ENCODE data around the gene KLHL14. TPM values are rescaled to one million over a fixed set of nuclear protein-coding genes. Genes with fewer than 3 reads are reported as not detected.
A peak's percentile ranks its signal among the peaks of the same experiment; 100 is the strongest.

The KLHL14 gene, protein sequence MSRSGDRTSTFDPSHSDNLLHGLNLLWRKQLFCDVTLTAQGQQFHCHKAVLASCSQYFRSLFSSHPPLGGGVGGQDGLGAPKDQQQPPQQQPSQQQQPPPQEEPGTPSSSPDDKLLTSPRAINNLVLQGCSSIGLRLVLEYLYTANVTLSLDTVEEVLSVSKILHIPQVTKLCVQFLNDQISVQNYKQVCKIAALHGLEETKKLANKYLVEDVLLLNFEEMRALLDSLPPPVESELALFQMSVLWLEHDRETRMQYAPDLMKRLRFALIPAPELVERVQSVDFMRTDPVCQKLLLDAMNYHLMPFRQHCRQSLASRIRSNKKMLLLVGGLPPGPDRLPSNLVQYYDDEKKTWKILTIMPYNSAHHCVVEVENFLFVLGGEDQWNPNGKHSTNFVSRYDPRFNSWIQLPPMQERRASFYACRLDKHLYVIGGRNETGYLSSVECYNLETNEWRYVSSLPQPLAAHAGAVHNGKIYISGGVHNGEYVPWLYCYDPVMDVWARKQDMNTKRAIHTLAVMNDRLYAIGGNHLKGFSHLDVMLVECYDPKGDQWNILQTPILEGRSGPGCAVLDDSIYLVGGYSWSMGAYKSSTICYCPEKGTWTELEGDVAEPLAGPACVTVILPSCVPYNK
- 7.0 and 7.8 TPM in 2 replicates for total RNA-seq
- long read RNA-seq, partial matches to known transcripts, result 18 of 18 reads
- long read RNA-seq, other reads (novel, unspliced or antisense), result 0 of 18 reads

DNA sequence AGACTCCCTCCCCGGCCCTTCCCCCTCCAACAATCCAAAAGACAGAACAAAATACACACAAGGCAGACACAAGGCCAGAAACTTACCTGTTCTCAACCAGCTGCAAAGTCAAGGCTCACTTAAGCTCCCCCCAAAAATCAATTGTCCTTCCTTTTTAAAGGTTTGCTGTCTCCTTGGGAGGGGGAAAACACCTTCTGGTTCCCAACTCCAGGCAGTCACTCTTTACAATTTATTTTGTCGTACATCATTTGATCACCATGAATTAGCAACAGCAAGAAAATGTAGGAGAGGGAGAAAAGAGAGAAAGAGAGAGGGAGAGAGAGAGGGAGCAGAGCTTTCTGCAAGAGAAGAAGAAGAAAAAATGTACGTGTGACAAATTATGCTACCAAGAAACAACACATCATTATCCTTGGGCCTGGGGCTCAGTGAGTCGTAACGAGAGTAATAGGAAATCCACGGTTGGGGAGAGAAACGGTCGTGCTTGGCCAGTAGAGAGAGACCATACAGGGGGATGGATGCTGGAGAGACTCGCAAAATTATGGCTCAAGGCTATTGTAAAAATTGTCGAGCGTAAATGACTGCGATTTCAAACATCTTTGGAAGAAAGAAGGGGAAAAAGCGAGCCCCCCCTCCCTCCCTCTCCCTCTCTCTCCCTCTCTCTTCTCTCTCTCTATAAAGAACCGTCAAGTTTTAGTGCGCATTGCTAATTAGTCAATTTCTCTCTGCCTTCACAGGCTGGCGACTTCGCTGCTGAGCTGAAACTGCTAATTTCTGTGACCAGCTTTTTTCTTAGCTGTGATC is at the start of gene KLHL14:
Gene KLHL14 (minus strand): TSS at position 443 of the 801 bp plus-strand sequence. CDS start 2,432 bp downstream, outside the sequence.
- H3K27me3 Mint-ChIP-seq, result peaks cover 6% of the 10 kb centered on the region
- DNase-seq (ENCODE audit: low spot score, unreplicated experiment), result no peak
- H3K36me3 Mint-ChIP-seq (ENCODE audit: insufficient read depth), result no peaks in the 10 kb centered on the region
- H3K4me3 Mint-ChIP-seq (ENCODE audit: low read depth), result peak within 1 kb of the TSS; percentile 74
- no peaks in the 10 kb centered on the region for H3K9me3 Mint-ChIP-seq (ENCODE audit: low read depth)
- TF ChIP-seq, protein P1, sequence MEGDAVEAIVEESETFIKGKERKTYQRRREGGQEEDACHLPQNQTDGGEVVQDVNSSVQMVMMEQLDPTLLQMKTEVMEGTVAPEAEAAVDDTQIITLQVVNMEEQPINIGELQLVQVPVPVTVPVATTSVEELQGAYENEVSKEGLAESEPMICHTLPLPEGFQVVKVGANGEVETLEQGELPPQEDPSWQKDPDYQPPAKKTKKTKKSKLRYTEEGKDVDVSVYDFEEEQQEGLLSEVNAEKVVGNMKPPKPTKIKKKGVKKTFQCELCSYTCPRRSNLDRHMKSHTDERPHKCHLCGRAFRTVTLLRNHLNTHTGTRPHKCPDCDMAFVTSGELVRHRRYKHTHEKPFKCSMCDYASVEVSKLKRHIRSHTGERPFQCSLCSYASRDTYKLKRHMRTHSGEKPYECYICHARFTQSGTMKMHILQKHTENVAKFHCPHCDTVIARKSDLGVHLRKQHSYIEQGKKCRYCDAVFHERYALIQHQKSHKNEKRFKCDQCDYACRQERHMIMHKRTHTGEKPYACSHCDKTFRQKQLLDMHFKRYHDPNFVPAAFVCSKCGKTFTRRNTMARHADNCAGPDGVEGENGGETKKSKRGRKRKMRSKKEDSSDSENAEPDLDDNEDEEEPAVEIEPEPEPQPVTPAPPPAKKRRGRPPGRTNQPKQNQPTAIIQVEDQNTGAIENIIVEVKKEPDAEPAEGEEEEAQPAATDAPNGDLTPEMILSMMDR (IDR thresholded peaks at IDR 0.05; ENCODE audit: unreplicated experiment), result no peak
- peaks cover 26% of the 10 kb centered on the region for H3K4me1 Mint-ChIP-seq (ENCODE audit: low read depth)
- H3K27ac Mint-ChIP-seq, result peak within 1 kb of the TSS; percentile 85

DNA sequence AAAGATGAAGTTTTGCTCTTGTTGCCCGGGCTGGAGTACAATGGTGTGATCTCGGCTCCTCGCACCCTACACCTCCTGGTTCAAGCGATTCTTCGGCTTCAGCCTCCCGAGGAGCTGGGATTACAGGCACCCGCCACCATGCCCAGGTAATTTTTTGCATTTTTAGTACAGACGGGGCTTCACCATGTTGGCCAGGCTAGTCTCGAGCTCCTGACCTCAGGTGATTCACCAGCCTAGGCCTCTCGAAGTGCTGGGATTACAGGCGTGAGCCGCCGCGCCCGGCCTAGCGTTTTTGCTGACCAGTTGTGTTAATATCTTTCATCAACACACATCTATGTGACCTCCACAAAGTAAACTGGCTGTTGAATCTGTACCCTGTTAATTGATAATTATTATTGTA is 49.4 kb upstream of the KLHL14 start:
- H3K4me3 Mint-ChIP-seq (ENCODE audit: low read depth), result no peak overlapping the region
- DNase-seq (ENCODE audit: low spot score, unreplicated experiment), result no peak
- TF ChIP-seq, protein P1 (IDR thresholded peaks at IDR 0.05; ENCODE audit: unreplicated experiment), result no peak
- no peak overlapping the region for H3K27ac Mint-ChIP-seq
- H3K4me1 Mint-ChIP-seq (ENCODE audit: low read depth), result peaks cover 2% of the 10 kb centered on the region
- H3K27me3 Mint-ChIP-seq, result peaks cover 7% of the 10 kb centered on the region
- no peaks in the 10 kb centered on the region for H3K36me3 Mint-ChIP-seq (ENCODE audit: insufficient read depth)
- H3K9me3 Mint-ChIP-seq (ENCODE audit: low read depth), result no peaks in the 10 kb centered on the region

DNA sequence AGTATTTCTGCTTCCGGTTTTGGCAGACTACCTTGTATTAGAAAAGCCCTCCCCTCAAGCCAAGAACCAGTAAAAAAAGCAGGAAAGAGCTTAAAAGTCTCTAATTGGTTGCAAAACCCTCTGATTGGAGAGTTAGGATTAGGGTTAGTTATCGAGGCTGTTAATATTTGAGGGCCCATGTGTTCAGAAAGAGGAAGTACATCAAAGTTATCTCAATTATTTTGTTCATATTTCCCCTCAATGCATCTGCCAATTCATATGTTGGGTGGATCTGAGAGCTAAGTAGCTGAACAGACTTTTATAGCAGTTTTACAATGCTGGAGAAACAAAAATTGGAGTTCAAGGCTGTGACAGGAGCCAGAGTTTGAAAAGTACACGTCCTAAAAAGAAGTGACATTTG is 43.1 kb upstream of the KLHL14 start:
- H3K36me3 Mint-ChIP-seq (ENCODE audit: insufficient read depth), result no peaks in the 10 kb centered on the region
- no peak overlapping the region for H3K27ac Mint-ChIP-seq
- H3K4me1 Mint-ChIP-seq (ENCODE audit: low read depth), result peaks cover 11% of the 10 kb centered on the region
- peaks cover 4% of the 10 kb centered on the region for H3K27me3 Mint-ChIP-seq
- H3K4me3 Mint-ChIP-seq (ENCODE audit: low read depth), result no peak overlapping the region
- no peak for DNase-seq (ENCODE audit: low spot score, unreplicated experiment)
- H3K9me3 Mint-ChIP-seq (ENCODE audit: low read depth), result no peaks in the 10 kb centered on the region
- TF ChIP-seq, protein P1 (IDR thresholded peaks at IDR 0.05; ENCODE audit: unreplicated experiment), result no peak

DNA sequence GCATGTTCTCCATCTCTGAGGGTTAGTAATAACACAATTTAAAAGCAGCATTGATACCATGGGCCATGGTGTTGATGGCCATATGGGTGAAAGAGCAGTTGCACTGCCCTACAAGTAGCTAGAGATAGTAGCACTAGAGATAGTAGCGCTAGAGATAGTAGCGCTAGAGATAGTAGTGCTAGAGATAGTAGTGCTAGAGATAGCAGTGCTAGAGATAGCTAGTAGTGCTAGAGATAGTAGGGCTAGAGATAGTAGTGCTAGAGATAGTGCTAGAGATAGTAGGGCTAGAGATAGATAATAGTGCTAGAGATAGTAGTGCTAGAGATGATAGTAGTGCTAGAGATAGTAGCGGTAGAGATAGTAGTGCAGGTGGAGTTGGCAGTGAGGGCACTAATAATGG is 39.5 kb upstream of the KLHL14 start:
- H3K36me3 Mint-ChIP-seq (ENCODE audit: insufficient read depth), result no peaks in the 10 kb centered on the region
- peaks cover 9% of the 10 kb centered on the region for H3K4me1 Mint-ChIP-seq (ENCODE audit: low read depth)
- DNase-seq (ENCODE audit: low spot score, unreplicated experiment), result no peak
- TF ChIP-seq, protein P1 (IDR thresholded peaks at IDR 0.05; ENCODE audit: unreplicated experiment), result no peak
- H3K9me3 Mint-ChIP-seq (ENCODE audit: low read depth), result no peaks in the 10 kb centered on the region
- H3K27ac Mint-ChIP-seq, result no peak overlapping the region
- H3K27me3 Mint-ChIP-seq, result peaks cover 21% of the 10 kb centered on the region
- no peak overlapping the region for H3K4me3 Mint-ChIP-seq (ENCODE audit: low read depth)

DNA sequence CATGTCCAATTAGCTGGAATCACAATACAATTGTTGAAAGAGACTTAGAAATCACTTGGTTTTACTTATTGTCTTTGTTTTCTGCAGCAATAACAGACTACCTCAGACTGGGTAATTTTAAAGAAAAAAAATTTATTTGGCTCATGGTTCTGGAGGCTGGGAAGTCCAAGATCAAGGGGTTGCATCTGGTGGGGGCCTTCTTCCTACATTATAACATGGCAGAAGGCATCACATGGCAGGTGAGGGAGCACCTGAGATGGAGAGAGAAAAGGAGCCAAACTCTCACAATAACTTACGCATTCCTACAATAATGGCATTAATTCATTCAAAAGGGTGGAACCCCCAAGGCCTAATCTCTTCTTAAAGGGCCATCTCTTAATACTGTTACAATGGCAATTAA is 37.5 kb upstream of the KLHL14 start:
- TF ChIP-seq, protein P1 (IDR thresholded peaks at IDR 0.05; ENCODE audit: unreplicated experiment), result no peak
- Mint-ChIP-seq H3K4me1 (ENCODE audit: low read depth) (no peaks in the 10 kb centered on the region), H3K4me3 (ENCODE audit: low read depth) (no peak overlapping the region), H3K9me3 (ENCODE audit: low read depth) (no peaks in the 10 kb centered on the region), H3K27ac (no peak overlapping the region), H3K27me3 (peaks cover 24% of the 10 kb centered on the region), H3K36me3 (ENCODE audit: insufficient read depth) (no peaks in the 10 kb centered on the region)
- DNase-seq (ENCODE audit: low spot score, unreplicated experiment), result no peak
